DMS53 treated with DMSO at 0.1 percent for 48 hours (cell line): ENCODE measurements around the gene MCF2L.
"Not testable (repeated sequence)": the region's sequence is repeated elsewhere in the genome, so short reads cannot be mapped to it uniquely, and the experiment has no call there.

Experiments used
- DNase-seq: peaks from one replicate; lab custom pipeline; 2025; ENCODE audit not compliant: unreplicated experiment; lab: John Stamatoyannopoulos, UW

MCF2L gene

GRCh38 chr13:113029487-113030258, 60.7 kb downstream of the MCF2L start:
- DNase-seq = no peak

DNA sequence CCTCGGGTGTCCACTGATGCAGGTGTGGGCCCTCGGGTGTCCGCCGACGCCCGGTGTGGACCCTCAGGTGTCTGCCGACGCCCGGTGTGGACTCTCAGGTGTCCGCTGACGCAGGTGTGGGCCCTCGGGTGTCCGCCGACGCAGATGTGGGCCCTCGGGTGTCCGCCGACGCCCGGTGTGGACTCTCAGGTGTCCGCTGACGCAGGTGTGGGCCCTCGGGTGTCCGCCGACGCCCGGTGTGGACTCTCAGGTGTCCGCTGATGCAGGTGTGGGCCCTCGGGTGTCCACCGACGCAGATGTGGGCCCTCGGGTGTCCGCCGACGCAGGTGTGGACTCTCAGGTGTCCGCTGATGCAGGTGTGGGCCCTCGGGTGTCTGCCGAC, 61.2 kb downstream of the MCF2L start:
- DNase-seq = not testable (repeated sequence)

DNA sequence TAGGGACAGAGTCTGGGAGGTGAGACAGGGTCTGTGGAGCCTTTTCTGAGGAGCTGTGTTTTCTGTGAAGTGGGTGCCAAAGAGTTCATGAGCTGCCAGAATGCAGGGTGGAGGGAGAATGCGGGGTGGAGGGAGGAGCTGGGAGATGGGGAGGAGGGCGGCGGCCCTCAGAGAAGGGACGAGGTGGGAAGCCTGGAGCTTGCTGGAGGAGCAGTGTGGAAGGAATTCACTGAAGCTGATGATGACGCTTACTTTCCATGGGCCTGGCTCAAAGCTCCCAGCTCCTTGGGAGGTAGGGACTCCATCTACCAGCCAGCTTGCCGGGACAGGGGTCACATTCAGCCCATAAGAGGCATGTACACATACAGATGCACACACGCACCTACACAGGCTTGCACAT, 62.5 kb downstream of the MCF2L start:
- no peak for DNase-seq

- no peak for DNase-seq
Measured at GRCh38 chr13:113032291-113032690, 63.3 kb downstream of the MCF2L start.

GRCh38 chr13:113033054-113033850, 64.2 kb downstream of the MCF2L start:
- no peak for DNase-seq

DNA sequence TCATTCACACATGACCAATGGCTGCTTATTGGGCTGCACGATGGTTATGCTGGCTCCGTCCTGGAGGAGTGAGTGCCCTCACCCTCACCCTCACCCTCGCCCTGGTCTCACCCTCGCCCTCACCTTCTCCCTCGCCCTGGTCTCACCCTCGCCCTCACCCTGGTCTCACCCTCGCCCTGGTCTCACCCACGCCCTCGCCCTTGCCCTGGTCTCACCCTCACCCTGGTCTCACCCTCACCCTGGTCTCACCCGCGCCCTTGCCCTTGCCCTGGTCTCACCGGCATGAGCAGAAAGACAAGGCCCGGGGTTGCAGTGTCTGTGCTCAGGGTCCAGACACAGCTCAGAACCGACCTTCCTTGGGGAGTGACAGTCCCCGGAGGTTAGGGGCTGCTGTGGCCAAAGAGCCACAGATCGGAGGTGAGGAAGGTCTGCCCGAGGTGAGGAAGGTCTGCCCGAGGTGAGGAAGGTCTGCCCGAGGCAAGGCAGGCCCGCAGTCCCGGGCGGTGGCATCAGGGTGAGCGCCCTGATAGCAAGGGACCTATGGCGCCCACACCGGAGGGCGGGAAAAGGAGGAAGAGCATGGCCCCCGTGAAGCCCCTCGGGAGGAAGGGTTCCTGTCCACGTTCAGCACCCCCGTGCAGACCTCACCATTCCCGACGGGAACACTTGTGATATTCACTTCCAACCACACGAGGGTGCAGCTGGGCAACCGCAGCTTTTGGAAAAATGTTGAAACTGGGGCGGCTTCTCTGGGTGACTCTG, 65.6 kb downstream of the MCF2L start:
- no peak for DNase-seq

DNA sequence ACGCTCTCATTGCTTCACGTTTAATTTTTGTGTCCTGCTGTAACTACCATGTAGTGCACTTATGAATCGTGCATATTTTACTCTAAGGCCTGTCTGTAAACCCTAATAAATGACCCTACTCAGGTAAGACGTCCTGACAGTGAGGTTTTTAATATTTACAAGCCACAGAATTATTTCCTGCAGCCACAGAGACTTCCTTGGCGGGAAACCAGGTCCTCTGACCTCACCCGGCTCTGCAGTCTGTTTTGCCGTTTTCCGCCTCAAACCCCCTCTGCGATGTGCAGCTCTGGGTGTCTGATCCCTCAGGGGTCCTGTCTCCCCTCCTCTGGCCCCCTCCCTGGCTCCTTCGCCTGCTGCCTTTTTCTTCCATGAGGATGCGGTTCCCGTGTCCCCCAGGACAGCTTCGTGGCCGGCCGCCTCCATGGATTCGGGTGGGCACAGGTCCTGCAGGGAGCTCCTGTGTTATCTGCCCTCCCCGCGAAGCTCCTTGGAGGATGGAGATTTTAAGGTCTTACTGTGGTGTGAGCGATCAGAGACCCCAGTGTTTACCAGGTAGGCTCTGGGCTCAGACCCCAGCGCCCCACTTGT, 66.3 kb downstream of the MCF2L start:
- no peak for DNase-seq

GRCh38 chr13:113036401-113036800, 67.4 kb downstream of the MCF2L start:
- DNase-seq = no peak

DNA sequence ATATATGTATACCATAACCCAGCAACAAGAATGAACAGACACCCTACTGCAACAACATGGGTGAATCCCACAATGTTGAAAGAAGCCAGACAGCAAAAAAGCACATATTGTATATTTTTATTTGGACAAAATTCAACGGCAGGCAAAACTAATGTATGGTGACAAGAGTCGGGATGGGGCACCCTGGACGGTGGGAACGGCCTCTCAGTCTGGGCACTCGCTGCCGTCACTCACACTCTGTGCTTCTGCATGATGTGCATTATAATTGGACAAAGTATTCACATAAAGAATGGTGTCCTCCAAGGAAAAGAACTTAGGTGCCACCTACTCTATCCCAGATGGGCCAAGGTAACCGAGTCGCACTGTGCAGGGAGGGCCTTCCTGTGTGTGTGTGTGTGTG, 71.0 kb downstream of the MCF2L start:
- no peak for DNase-seq

DNA sequence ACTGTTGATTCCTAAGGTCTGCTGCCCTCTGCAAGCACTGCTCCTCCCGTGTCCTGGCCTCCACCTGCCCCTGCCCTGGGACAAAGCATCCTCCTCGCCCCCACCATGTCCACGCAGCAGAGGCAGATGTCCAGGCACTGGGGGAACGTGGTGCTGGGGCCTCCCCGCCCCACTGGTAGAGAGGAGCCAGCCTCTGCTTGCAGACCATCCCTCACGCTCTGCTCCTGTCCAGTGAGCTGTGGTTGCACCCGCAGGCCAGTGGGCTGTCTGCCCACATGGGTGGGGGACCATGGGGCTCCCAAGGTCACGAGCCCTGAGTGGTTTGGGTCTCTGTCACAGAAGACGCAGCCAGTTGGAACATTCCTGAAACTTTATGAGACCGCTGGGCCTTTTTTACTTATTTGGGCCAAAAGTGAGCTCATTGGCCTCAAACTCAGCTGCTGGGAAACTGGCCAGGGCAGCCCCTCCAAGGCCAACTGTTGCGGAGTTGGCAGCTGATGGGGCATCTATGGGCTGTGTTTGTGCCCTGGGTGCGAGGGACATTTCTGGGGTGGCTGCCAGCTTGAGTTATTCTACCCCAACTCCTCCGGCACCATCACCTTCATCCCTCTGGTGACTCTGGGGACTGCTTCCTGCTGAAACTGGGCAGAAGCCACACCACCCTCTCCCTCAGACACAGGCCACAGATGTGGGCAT, 71.7 kb downstream of the MCF2L start:
- DNase-seq = no peak

GRCh38 chr13:113041293-113041690, 72.3 kb downstream of the MCF2L start:
- no peak for DNase-seq

DNA sequence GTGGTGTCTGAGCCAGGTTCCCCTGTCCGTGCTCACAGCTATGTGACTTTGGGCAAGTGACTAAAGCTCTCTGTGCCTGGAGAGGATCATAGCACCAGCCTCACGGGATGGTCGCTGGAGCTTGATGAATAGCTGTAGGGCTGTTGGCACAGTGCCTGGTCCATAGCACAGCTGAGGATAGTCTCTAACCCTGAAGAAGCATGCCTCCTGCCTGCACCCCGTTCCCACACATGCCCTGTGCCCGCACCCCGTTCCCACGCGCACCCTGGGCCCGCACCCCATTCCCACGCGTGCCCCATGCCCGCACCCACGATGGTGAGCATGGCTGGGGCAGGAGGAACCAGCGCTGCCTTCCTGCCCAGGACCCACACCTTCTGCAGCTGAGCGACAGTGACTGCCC, 72.9 kb downstream of the MCF2L start:
- no peak for DNase-seq

DNA sequence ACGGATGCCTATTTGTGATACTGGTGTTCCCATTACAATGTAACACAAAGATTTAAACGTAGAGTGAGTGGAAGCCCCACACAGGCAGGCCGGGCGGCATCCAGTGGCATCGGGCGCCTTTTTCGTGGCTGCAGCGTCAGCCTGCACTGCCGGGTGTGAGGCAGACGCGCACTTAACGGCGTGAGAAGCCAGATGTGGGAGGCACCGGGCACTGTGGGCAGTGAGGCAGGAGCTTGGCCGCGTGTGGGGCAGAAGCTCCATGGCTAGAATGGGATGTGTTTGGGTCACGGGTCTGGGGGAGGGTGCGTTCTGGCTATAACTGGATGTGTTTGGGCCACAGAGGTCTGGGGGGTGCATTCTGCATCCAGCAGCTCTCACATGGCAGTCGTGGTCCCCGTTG, 73.4 kb downstream of the MCF2L start:
- DNase-seq = no peak

DNA sequence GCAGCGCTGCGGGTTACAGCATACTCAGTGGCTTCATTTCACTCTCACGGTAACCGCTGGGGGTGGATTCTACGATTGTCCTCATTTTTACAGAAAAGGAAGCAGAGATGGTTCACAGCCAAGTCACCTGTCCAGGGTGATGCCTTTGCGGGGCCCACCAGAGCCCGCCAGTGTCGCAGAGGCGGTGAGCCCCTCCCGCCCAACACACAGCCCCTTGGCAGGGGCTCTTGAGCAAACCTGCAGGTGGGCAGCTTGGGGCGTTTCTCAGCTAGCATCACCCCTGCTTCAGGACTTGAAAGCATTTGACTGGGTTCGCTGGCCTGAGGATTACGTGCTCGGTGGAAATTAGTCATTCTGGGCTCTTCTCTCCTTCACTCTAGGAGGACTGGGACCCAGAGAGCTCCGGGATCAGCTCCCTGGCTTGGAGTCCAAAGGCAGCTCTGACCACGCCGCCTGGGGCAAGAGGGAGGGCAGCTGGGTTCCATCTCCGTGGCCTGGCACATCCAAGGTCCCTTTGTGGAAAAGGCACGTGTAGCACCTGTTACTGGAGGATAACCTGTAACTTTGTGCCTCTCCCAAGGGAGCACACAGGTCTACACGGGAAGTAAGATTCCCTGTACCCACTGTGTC, 74.1 kb downstream of the MCF2L start:
- DNase-seq = no peak

- no peak for DNase-seq
Measured at GRCh38 chr13:113043931-113044330, 74.9 kb downstream of the MCF2L start.

DNA sequence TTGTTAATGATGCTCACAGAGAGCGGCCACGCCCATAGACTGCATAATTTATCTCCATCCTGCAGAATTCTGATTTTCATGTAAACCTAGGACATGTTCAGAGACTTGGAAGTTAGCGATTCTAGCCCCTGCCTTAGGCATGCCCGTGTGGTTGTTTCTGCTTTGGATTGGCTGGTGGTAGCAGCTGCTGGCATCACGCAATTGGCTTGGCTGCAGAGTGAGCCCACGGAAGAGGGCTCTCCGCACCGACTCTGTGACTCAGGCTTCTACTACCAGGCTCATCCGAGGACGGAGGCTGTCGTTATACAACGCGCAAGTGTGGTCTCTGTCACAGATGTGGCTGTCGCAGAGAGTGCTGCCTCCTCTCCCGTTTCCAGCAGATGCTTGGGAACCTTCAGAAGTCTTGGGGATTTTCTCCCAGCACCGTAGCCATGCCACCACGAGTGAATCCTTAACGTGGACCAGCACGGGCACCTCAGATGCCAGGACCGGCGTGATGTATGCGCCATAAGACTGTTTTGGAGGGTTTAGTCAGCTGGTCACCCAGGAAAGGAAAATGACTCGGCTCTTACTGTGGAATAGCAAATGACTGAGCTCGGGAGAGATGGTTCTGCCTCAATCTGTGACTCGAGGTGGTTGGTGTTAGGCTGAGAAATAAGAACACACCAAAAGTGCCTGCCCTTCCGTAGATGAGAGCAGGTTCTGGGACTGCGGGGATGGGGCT, 75.5 kb downstream of the MCF2L start:
- DNase-seq = no peak

GRCh38 chr13:113045251-113046127, 76.5 kb downstream of the MCF2L start:
- DNase-seq = no peak

- DNase-seq = no peak
Measured at GRCh38 chr13:113046128-113046882, 77.3 kb downstream of the MCF2L start.
